ENCODE measurements around the gene PPP1R18. TPM values are rescaled to one million over a fixed set of nuclear protein-coding genes. Genes with fewer than 3 reads are reported as not detected.

The PPP1R18 gene
- total RNA-seq (2021; ENCODE audit: unreplicated experiment) (33.6 TPM), Bru-seq, nascent RNA (percentile 65 among the genes with signal in this experiment), BruChase-seq, experiment 1, labeled RNA remaining after a 6-hour chase (percentile 84 among the genes with signal in this experiment), BruChase-seq, experiment 2, labeled RNA remaining after a 2-hour chase (percentile 83 among the genes with signal in this experiment)
- polyA plus RNA-seq (2012): 30.7 and 36.9 TPM in 2 replicates
- long read RNA-seq, transcript PPP1R18-206 (3 exons, 1,448 nt): major isoform, 14 of 21 reads
- long read RNA-seq, partial matches to known transcripts: 6 of 21 reads
- long read RNA-seq, other reads (novel, unspliced or antisense): 0 of 21 reads

GRCh38 chr6:30686009-30686907 lies at the start of gene PPP1R18:
TSS of gene PPP1R18 (minus strand) at chr6:30686645. CDS start at chr6:30686018, 627 bp downstream.
- Histone ChIP-seq H3K36me3 (ENCODE audit: control insufficient read depth in 1 of 2, insufficient read depth in 2 of 2, low read length in 2 of 2) (no peaks in the 10 kb centered on the region), H2AFZ (ENCODE audit: low read depth, low read length, poor library complexity, severe bottlenecking) (no peak within 1 kb of the TSS), H3K9me2 (ENCODE audit: insufficient read depth) (no peaks in the 10 kb centered on the region), H3K9ac (ENCODE audit: low read length) (peak within 1 kb of the TSS; percentile 95), H3K9me3 (ENCODE audit: control insufficient read depth in 1 of 2, insufficient read depth in 1 of 2, low read depth in 1 of 2, low read length in 2 of 2) (no peaks in the 10 kb centered on the region), H3K27me3 (ENCODE audit: insufficient read depth, low read length) (no peaks in the 10 kb centered on the region), H3K4me1 (ENCODE audit: control insufficient read depth in 1 of 2, insufficient read depth in 2 of 2, low read length in 2 of 2) (peaks cover 60 to 86% of the 10 kb centered on the region in 2 experiments), H3K79me2 (ENCODE audit: insufficient read depth, low read length) (peaks cover 50% of the 10 kb centered on the region), H3K4me3 (replicated peaks in 1 of 2; ENCODE audit: low read depth in 1 of 2, low read length in 2 of 2) (peak within 1 kb of the TSS; percentile 87 to 98), H3K27ac (ENCODE audit: low read depth, low read length) (peak within 1 kb of the TSS; percentile 98), H4K20me1 (ENCODE audit: insufficient read depth) (no peaks in the 10 kb centered on the region), H3K4me2 (ENCODE audit: low read length) (peak within 1 kb of the TSS; percentile 98)
- ChIA-PET POLR2A (no interaction called here), RAD21 (ENCODE audit: low non-redundant PET in 1 of 2, low total read pairs in 2 of 2, uncharacterized antibody in 2 of 2, unreplicated experiment in 2 of 2) (no interaction called here), CTCF (no interaction called here)
- DNase-seq (ENCODE audit: low read depth, low spot score) (no peak), ATAC-seq (peak; percentile 29)
- TSS peak; percentile 53 for BruUV-seq (replicated peaks)
- intact Hi-C loops (cut with micrococcal nuclease): loop anchor here (2.0 kb wide), 1 partner anchor 35 kb away; the partner anchor contains the start of gene TUBB
- no peak for TF ChIP-seq FOSL1 (IDR thresholded peaks at IDR 0.05; ENCODE audit: low read depth)
- TF ChIP-seq POLR2AphosphoS5 (IDR thresholded peaks at IDR 0.05; ENCODE audit: low read depth, low read length): peak; percentile 44

- ChIA-PET RAD21 (ENCODE audit: low non-redundant PET in 1 of 2, low total read pairs in 2 of 2, uncharacterized antibody in 2 of 2, unreplicated experiment in 2 of 2) (no interaction called here), CTCF (interaction anchor here (1.1 kb wide), 1 partner anchor 254 kb away, joined by 3 read pairs; no protein-coding TSS in a partner anchor), POLR2A (interaction anchor here (0.7 to 1.5 kb wide), 2 partner anchors 10 to 123 kb away, joined by 3 to 4 read pairs; no protein-coding TSS in a partner anchor)
- Histone ChIP-seq H3K27ac (ENCODE audit: low read depth, low read length) (no peak overlapping the region), H3K4me1 (ENCODE audit: control insufficient read depth in 1 of 2, insufficient read depth in 2 of 2, low read length in 2 of 2) (peaks cover 20 to 36% of the 10 kb centered on the region in 2 experiments), H3K9me3 (ENCODE audit: control insufficient read depth in 1 of 2, insufficient read depth in 1 of 2, low read depth in 1 of 2, low read length in 2 of 2) (no peaks in the 10 kb centered on the region), H3K4me2 (ENCODE audit: low read length) (no peak overlapping the region), H2AFZ (ENCODE audit: low read depth, low read length, poor library complexity, severe bottlenecking) (no peak overlapping the region), H3K9me2 (ENCODE audit: insufficient read depth) (no peaks in the 10 kb centered on the region), H4K20me1 (ENCODE audit: insufficient read depth) (no peaks in the 10 kb centered on the region), H3K27me3 (ENCODE audit: insufficient read depth, low read length) (no peaks in the 10 kb centered on the region), H3K36me3 (ENCODE audit: control insufficient read depth in 1 of 2, insufficient read depth in 2 of 2, low read length in 2 of 2) (peaks cover 2 to 3% of the 10 kb centered on the region in 2 experiments; a peak in 1 of 4 replicates), H3K9ac (ENCODE audit: low read length) (no peak overlapping the region), H3K4me3 (replicated peaks in 1 of 2; ENCODE audit: low read depth in 1 of 2, low read length in 2 of 2) (no peak overlapping the region), H3K79me2 (ENCODE audit: insufficient read depth, low read length) (no peaks in the 10 kb centered on the region)
- DNase-seq (ENCODE audit: low read depth, low spot score) (no peak), ATAC-seq (no peak)
- BruUV-seq (replicated peaks): no TSS peak
- intact Hi-C loops (cut with micrococcal nuclease): no loop called here
- TF ChIP-seq MAX (IDR thresholded peaks at IDR 0.05) (no peak), RAD21 (IDR thresholded peaks at IDR 0.05; ENCODE audit: low read depth) (no peak), EZH2phosphoT487 (IDR thresholded peaks at IDR 0.05; ENCODE audit: borderline replicate concordance) (no peak), ZBTB33 (IDR thresholded peaks at IDR 0.05; ENCODE audit: extremely low read depth, insufficient replicate concordance, low read length) (no peak), JUND (IDR thresholded peaks at IDR 0.05) (no peak), CEBPB (IDR thresholded peaks at IDR 0.05; ENCODE audit: low read depth) (no peak), CBX3 (IDR thresholded peaks at IDR 0.05; ENCODE audit: low read depth) (no peak), FOSL1 (IDR thresholded peaks at IDR 0.05; ENCODE audit: low read depth) (no peak), POLR2AphosphoS5 (IDR thresholded peaks at IDR 0.05; ENCODE audit: low read depth, low read length) (no peak), ELF1 (IDR thresholded peaks at IDR 0.05; ENCODE audit: borderline replicate concordance, low read depth) (no peak)
These were observed 49.3 kb upstream of the PPP1R18 start for GRCh38 chr6:30735668-30736314.

All from HCT116 (cell line).